Dermis blood vessel endothelial cell (primary cell): ENCODE results near the gene VTI1A. TPM values are rescaled to one million over a fixed set of nuclear protein-coding genes. Genes with fewer than 3 reads are reported as not detected.
"Not testable (repeated sequence)": the region's sequence is repeated elsewhere in the genome, so short reads cannot be mapped to it uniquely, and the experiment has no call there.

Source experiments
- DNase-seq: peaks from one replicate; pipeline ENCODE4 v3.0.0; 2010
- total RNA-seq: library from RNA; depleted of rRNA; stranded (reverse); fragments of >200 nt; gene quantifications from 2 replicates; pipeline ENCODE4 v1.2.3, GENCODE V29; 2014

VTI1A gene
- total RNA-seq, 1 donor from 2014 or later = 41.9 TPM

DNA sequence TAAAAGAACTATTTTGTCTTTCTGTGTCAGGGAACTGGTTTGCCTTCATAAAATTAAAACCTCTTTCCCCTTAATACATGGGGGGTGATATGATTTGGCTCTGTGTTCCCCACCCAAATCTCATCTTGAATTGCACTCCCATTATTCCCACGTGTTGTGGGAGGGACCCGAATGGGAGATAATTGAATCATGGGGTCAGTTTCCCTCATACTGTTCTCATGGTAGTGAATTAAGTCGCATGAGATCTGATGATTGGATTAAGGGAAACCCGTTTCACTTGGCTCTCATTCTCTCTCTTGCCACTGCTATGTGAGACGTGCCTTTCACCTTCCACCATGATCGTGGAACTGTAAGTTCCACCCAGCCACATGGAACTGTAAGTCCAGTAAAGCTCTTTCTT lies 142.1 kb downstream of the VTI1A start:
- DNase-seq = no peak

DNA sequence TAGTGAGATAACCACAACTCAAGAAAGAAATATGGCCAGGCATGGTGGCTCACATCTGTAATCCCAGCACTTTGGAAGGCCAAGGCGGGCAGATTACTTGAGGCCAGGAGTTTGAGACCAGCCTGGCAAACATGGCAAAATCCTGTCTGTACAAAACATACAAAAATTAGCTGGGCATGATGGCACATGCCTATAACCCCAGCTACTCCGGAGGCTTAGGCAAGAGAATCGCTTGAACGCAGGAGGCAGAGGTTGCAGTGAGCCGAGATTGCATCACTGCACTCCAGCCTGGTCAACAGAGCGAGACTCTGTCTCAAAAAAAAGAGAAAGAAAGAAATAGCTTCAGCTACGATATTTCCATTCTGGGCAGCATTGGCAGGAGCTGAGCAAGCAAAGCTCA lies 143.8 kb downstream of the VTI1A start:
- not testable (repeated sequence) for DNase-seq

DNA sequence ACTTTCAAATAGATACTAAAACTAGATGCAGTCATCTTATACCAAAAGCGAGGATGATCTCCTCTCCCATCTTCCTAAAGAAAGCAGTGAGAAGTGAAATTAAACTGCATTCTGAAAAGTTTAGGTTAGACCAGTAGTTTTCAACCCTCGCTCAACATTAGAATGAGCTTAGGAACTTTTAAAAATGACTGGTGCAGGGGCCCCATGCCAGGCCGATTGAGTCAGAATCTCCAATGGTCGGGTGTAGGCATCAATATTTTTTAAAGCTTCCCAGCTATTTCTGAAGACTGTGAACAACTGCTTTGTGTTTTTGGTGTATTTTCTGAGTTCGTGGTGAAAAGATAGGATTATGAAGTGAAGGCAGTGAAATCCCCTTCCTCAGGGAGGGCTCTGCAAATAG lies 146.0 kb downstream of the VTI1A start:
- DNase-seq = no peak

DNA sequence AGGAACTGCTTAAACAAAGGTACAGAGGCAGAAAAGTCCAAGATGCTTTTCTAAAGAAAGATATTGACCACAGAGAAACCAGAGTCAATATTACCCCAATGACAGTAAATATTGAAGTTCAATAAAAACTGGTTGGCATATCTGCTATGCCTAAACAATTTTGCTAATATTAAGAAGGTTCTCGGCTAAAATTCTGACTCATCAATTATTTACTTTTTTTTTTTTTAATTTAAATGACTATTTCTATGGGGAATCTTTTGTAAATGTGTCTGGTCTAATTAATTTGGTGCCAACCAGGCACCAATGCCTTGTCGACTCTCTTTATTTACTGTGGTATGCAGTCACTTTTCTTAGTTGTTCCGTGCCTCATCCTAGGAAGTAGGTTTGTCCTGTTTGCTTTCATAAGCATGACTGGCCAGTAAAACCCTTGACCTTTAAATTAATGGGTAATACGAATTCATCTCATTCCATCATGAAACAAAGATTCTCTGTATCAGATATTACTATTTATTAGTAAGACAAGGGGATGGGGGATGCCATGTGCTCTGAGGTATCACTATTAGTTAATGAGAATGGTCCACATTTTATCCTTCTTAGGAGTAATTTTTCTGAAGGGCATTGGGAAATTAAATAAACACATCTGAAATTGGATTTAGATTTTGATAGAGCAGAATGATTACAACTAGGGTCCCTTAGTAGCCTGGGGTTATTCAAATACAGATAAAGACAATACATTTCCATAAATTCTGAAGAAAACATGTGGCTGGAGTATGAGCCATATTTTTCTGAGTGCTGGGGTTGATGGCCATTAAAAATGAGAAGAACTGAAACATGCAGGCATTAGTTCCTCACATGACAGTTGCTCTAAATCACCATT lies 154.4 kb downstream of the VTI1A start:
- DNase-seq = no peak

DNA sequence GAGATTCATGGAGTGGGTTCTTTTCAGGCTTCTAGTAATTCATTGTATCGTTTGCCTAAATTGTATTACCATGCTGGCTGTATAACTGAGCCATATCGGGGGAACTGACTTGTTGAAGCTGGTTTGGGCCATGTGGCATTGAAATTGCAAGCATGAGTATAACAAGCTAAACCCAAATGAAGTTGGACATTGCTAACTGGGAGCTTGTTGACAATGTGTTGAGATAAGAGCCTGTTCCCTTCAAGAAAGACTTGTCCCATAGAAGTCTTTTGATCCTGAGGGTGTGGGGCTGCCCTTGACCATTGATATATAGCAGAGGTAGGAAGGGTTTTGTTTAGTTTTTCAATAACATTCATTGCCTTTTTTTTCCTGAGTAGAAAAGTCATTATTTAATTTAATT lies 156.0 kb downstream of the VTI1A start:
- DNase-seq = no peak

DNA sequence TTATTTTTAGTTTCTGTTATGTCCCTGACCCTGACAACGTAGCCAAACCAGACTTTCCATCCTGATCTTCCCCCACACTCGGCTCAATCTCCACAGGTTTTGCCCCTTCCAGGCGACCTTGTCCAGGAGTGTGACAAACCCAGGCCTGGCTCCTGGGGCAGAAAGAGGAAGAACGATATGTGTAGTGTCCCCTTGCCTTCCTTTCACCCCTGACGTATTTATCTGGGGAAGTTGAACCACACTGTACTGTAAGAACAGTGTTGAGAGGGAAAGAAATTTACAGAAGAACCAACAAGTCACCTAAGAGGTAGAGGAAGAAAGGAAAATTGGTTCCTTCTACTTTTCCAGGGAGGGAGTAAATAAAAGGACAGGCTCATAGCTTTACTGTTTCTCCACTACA lies 158.0 kb downstream of the VTI1A start:
- DNase-seq = no peak

DNA sequence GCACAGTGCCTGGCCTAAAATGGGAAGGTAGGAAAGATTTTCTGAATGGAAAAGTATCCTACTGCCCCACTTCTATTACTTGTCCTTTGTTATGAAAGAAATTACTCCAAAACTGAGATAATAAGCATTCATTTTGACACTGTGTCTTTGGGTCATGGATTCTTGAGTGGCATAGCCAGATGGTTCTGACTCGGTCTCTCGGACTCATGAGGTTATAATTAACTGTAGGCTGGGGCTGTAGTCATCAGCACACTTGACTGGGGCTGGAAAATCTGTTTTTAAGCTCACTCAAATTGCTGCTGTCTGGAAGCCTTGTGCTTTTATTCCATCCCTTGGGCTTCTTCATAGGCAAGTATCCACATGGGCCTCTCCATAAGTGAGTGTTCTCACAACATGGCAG lies 160.5 kb downstream of the VTI1A start:
- DNase-seq = no peak

DNA sequence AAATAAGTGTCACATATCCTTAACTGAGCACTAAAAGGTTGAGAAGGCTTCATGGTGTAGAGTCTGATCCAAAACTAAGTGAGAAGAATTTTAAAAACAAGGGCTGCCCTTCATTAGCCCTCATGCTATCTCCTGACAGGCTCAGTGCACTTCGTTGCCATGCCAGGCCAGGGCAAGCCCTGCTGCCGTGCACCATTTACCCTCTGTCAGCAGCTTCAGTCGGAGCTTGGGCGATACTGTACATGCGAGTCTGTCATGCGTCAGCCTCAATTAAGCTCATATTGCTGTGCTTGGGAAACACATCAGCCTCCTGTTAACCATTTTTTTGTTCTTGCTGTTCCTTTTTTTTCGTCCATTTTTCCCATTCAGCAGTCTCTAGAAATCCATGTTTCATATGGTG lies 166.6 kb downstream of the VTI1A start:
- no peak for DNase-seq

DNA sequence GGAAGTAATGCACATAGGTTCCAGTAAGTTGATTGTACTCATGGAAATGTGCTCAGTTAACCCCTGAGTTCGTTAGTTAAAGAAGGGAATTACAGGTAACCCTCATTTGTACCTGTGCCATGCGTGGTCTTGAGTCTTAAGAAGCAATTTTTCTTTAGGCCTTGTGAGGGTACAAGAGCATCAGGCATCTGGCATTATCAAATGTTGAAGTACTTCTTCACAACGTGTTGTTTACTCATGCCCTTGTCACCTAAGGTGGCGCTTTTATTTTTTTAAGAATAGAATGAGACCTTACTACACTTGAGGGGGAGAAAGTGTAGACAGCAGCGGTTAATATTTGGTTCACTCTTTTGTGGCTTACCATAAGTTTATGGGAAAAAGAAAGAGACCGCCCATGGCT lies 167.1 kb downstream of the VTI1A start:
- no peak for DNase-seq

DNA sequence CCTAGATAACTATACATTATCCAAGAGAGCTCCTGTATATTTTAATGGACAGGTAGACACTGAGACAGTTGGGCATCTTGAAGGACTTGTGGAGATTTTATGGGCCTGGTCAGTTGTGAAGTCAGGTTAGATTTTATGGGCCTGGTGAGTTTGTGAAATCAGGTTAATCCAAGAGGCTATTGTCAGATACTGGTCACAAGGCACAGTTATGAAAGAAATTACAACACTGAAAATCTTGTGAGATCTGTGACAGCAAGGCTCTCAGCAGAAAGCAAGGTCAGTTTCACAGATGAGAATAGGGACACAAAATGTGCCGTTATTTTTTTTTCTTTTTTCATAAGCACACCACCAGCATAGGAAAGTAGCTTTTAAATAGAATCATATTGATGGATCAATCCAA lies 167.6 kb downstream of the VTI1A start:
- DNase-seq = no peak

DNA sequence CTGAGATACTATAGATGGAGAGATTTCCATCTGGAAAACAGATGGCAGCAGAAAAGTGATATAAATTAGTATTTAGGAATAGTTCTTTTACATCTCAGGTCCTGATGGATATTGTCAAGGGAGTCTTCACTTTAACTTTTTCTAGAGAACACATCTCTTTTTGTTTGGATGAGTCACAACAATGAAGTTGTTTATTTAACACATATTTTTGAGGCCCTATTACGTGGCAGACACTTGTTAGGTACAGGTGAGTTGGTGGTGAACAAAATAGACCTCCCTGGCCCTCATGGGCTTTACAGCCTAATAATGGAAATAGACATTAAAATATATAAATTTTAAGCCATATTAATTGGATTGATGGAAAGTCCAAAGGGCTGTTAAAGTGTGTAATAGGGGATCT lies 168.3 kb downstream of the VTI1A start:
- DNase-seq = no peak

DNA sequence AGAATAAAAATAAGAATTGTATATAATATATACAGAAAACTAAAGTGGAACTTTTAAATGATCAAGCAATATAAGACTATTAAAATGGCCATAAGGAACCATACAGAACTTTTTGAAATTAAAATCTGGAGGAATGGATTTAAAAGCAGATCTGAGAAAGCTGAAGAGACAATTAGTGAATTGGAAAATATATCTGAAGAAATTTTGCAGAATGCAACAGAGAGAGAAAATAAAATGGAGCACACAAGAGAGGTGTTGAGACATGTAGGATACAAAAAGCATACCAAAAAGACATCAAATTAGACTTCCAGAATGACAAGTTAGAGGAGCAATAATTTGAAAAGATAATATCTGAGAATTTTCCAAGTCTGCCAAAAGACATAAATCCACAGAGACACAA lies 169.6 kb downstream of the VTI1A start:
- DNase-seq = no peak

DNA sequence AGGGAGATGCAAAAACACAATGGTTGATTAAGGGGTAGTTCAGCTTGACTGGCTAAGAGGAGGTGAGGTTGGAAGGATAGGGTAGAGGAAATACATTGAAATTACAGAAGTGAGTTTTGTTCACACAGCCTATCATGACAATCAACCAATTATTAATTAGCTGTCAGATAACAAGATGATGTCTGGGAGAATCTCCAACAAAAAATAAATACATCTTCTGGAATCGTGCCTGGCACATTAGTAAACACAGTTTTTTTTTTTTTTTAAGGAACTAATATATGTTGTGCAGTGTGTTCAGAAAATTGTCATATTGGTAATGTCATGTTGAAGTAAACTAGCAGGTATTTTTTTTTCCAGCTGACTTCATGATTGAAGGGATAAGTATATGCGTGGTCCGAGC lies 171.8 kb downstream of the VTI1A start:
- no peak for DNase-seq

DNA sequence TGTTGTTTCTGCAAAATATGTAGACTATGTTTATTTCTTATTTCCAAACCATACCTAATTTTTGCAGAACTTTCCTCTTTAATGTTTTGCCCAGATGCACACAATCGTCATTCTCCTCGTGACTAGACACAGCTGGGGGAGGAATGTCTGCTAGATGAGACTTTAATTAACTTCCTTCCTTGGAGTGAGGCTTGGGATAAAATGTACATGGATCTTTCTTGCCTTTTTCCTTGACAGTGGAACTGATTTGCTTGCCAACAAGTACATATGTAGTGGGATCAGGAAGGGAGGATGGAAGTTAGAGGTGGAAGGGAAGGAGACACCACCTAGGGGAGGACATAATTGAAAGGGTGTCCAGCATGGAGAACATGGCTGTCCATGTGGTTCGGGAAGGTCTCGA lies 172.5 kb downstream of the VTI1A start:
- no peak for DNase-seq

DNA sequence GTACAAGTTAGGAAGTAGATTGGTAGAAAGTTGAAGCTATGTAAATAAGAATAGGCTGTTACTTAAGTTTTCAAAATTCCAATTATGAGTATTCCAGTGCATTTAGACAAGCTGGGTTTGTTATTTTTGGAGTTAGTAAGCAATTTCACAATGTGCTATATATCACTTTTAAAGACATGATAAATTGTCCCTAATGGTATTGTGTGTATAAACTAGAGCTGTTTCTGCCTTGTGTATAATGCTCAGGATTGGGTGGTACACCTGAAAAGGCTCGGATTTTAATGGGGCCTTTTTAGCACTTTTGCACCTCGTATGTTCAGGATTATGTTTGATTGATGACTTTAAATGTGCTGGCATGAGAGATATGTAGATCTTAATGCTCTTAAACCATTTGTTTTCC lies 175.8 kb downstream of the VTI1A start:
- DNase-seq = no peak

DNA sequence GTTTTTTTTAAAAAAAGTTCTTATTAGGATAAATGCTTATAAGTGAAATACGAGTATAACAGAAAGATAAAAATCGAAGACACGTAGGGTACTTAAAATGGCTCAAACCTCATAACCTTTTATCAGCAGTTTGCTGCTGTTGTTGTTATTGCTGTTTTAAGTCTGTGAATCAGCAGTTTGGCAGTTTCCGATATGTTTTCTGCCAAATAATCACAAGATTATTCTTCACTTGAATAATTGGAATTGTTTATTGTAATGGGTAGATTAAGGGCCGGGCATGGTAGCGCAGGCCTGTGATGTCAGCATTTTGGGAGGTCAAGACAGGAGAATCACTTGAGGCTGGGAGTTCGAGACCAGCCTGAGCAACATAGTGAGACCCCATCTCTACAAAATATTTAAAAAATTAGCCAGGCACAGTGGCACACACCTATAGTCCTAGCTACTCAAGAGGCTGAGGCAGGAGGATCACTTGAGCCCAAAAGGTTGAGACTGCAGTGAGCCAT lies 177.6 kb downstream of the VTI1A start:
- DNase-seq = peak; percentile 7

DNA sequence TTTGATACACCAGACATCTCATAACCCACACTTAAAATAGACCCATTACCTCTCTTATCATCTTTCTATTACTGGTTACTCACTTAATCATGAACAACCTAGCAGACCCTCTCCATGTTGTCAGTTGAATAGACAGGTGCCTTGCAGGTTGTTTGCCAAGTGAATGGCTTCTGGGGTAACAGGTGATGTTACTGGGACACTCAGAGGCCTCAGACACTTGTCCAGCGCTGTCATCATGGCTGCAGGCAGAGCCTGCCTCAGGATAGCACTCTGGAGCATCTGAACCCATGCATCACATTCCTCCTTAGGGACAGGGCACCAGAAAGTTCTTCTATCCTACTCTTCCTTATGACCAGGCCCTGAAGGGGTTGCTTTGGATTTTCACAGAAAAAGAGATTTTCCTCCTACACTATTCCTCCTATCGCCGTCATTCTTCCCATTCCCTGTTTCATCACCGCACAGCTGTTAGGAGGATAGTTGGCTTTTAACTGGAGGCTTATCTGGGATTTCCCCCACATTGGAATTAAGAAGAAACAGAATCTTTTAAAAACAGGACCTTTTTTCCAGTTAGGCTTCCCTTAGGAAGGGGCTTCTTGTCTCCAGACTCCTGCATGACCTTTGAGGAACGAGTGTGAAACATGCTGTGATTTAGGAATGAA lies 182.1 kb downstream of the VTI1A start:
- no peak for DNase-seq

DNA sequence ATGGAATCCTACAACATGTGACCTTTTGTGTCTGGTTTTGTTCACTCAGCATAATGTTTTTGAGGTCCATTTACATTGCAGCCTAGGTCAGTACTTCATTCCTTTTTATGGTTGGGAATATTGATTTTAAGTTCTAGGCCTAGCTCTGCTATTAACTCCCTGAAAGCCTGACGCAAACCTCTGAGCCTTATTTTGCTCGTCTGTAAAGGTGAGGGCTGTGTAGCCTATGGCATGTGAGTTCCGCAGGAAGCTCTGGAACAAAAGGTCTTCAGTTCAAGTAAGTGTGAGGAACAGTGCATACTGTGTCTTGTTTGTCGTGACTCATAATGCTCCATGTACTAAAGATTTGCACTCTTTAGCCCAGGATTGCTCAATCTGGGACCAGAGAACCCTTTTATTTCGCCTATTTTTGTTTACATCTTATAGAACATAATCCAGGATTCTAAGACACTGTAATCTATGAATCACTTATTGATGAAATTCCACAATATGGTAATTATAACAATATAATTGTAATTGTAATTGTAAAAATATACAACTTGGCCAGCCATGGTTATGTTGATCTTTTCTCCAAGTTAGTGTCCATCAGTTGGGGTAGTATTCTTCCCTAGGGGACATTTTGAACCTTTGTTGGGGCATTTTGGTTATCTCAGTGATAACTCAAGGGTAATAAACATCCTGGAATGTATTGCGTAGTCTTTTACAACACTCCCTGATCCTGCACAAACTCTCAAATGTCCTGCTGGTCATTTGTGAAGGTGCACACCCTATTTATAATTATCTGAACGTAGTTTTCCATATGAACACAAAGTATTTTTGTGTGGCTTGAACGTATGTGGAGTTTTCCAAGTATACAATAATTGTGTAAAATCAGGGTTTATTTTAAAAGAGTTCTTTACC lies 184.7 kb downstream of the VTI1A start:
- DNase-seq = peak; percentile 58

DNA sequence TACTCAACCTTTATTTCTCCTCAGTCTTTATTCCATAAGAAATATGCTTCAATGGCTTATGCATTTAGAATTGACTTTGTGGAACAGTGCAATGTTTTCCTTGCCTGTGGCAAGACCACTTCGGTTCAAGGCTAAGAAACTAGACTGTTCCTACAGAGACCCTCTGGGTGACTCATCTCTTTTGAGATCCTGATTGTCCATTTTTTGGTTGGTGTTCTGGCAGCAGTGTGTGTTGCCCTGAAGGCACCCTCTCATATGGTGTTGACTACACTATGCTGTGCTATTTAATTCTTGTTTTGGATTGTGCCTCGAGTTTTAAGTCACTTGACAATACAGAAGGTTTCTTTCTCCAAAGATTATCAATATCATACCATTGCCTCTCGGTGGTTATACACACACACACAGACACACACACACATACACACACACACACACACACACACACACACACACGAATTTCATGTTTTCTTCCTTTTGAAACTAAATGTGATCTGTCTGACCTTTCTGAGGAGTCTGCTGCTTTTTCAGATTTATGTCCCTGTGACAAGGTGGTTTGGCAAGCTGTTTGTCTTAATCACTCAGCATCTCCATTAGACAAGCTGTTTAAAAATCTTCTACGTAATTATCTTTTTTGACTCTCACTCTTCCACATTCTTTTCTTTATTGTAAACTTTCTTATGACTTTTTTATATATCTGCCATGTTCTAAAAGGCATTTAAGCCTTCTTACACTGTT lies 187.2 kb downstream of the VTI1A start:
- peak; percentile 18 for DNase-seq

DNA sequence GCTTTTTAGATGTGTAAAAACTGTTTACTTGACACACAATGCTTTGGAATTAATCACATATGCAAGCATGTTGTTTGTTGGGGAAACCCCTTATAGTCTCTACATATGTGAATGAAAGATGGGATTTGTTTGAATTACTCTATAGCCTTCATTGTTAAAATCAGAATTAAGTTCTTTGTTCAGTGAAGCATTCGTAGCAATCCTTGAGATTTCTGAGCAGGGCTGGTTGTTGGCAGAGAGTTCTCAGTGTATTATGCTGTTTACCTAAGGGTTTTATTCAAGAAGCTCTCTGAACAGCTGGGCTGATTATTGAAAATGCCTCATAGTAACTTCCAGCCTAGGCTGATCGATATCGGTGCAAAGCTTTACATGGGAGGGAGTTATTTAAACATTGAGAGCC lies 190.9 kb downstream of the VTI1A start:
- no peak for DNase-seq

DNA sequence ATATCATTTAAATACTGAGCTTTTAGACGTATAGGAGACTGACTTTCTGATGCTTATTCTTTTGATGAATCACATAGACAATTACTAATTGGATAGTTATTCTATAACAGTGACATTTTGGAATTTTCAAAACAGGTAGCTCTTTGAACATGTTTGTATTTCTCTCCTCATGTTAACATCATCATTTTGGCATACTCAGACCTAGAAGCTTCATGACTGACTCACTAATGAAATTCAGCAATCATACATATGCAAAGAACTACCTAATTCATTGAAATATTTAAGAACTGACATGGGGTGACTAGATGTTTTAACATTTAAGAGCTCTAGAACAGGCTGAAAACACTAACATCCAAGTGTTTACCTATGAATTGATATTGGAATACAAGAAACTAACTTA lies 192.3 kb downstream of the VTI1A start:
- DNase-seq = no peak

DNA sequence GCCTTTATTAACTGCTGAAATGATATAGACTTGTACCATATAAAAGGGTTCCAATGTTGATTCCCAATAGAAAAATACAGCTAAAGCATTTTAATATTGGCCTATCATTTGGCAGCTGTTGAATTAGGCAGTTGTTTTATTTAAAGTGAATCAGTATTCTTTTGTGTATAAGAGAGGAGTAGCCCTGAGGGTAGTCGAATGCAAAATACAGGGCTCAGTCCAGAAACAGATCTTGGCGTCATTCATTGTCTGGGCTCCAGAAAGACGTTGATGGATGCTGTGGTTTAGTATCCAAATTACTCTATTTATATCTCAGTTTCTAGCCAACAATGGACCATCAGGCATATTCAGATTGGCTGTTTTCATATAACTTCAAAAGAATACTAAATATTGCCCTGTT lies 193.6 kb downstream of the VTI1A start:
- no peak for DNase-seq
